Measurements from ENCODE around the gene ZNF48.

Gene ZNF48

GRCh38 chr16:30358577-30358936 is 36.7 kb upstream of the ZNF48 start:
- DNase-seq = no peak

DNA sequence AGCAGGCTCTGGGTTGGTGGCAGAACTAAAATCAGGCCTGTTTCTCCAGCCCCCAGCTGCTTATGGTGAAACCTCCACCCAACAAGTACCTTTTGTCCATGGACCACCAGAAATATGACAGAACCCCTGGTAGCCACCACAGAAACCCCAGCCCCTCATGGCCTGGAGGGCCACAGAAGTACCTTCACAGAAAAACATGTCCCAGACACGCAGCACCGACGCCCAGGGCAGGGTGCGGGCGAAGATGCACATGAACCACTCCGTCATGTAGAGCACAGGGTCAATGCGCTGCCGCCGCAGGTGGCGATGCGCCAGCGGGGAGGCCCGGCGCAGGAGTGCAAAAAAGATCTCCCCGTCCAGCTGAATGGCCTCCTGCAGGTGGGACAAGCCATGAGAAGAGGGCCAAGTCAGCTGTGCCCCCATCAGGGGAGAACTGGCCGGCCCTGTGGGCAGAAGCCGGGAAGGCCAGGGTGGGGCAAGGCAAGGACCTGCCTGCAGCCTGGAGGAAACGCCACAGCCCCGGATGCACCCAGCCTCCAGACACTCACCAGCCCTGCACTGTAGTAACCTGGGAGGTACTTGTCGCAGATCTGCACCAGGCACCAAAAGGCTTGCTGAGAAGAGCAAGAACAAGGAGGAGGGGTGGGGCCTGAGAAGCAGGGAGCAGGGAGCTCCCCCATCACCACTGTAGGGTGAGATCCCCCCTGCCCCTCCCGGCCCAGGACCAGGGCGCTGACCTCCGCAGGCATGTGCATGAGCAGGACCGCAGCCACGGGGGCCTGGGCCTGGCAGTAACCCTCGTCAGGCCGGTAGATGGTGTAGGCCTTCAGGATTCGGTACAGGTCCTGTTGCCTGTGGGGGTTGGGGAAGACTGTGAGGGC is 36.0 kb upstream of the ZNF48 start:
- no peak for DNase-seq

DNA sequence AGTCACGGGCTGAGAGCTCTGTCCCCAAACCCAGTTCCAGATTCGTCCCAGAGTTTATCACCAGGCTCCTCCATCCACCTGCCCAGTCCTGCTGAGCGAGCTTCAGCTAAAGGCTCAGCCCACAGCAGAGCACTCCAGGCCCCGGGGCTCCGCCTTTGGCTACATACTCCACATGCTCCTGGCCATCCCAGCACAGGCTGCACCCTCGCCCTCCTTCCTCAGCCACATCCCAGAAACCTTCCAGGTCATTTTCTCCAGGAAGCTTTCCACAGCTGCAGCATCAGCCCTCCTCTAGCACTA is 35.4 kb upstream of the ZNF48 start:
- no peak for DNase-seq

DNA sequence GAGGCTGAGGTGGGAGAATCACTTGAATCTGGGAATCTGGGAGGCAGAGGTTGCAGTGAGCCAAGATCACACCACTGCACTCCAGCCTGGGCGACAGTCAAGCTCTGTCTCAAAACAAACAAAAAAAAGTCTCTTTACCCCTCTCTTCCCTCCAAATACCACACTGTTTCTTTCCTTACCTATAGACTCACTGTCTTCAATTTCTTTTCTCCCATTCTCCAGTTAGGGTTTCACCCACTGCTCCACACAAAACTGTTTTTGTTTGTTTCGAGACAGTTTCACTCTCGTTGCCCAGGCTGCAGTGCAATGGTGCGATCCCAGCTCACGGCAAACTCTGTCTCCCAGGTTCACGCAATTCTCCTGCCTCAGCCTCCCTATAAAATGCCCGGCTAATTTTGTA is 34.0 kb upstream of the ZNF48 start:
- DNase-seq = no peak

- DNase-seq = no peak
Observed at GRCh38 chr16:30365200-30365599, 30.0 kb upstream of the ZNF48 start.

DNA sequence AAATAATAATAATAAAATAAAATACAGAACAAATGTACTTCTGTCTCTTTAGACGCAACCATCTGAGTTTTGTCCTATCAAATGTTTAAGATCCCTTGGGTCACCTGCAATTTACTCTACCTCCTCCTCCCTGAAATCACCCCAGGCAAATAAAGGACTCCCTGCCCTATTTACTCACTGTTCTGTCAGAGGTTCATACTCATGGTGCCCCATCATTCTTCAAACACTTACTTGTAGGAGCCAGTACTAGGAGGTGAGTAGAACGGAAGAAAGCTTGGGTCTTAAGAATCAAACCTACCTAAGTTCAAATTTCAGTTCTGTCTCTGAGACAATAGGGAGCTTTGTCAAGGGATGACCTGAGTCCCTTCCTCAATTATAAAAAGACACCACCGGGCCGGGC is 28.7 kb upstream of the ZNF48 start:
- no peak for DNase-seq

DNA sequence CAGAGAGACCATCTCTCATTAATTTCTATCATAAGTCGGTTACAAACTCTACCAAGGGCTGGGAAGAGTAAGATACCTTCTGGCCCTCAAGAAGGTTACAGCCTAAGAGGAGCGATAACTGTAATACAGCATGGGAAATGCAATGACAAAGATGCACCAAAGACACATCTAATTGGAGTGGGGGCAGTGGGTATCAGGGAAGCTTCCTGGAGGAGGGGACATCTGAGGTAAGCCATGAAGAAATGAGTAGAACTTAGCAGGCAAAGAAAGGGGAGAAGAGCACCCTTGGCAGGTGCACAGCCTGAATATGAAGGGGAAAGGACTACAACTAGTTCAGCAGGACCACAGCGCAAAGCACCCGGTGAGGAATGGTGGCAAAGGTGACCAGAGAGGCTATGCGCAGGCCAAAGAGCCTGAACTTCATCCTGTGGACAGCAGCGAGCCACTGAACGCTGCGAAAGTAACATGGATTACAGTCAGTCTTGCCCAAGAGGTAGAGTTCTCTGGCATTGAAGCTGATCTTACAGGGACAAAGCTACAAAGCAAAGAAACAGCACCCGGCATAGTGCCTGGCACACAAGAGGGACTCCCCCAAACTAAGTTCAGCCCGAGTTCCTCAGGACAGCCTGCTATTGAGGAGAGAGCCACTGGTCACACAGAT is 27.7 kb upstream of the ZNF48 start:
- DNase-seq = no peak

GRCh38 chr16:30368122-30368791 is 27.0 kb upstream of the ZNF48 start:
- DNase-seq = peak in 3 of 51 donors; percentile 12 to 26 (median 15)

DNA sequence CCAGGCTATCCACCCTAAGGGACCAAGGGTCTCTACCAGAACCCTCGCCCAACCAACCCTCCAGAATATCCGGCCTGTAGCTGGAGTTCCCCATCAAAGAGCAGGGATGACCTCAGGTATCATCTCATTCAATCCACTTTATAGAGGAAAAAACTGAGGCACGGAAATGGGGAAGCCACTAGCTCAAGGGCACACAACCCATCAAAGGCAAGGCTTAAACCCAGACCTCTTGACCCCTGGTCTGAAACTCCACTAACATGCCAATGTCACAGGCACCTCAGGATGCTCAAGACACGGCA is 26.5 kb upstream of the ZNF48 start:
- DNase-seq = no peak

DNA sequence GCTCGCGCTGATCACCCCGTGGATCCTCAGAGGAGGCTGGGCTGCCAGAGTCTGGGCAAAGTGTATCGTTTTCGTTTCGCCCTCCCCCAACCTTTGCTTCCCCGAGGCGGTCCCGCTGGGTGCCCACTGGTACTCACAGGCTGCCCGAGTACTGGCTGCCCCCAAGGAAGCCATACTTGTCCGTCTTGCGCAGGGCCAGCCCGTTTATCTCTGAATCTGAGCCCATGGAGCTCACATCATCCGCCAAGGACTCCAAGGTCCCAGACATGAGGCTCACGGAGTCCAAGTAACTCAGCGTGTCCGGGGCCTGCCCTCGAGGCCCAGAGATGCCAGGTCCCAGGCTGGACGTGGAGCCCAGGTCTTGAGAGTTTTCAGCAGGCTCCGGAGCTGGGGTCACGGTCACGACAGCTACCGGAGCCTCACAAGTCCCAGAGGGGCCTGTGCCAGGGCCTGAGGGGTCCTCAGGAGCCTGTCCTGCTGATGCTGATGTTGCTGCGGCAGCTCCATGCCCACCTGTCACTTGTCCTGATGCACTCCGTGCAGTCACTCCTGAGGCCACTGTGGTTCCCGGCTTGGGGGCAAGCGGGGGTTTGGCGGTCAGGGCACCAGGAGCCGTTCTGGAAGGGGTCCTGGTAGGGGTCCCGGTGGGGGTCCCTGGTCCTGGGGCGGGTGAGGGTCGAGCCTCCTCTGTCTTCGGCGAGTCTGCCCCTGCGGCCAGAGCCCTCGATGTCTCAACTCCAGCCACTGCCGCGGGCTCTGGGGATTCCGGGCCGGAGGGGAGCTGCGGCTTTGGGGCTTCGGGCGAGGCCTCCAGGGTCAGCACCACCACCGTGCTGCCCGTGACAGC is 25.9 kb upstream of the ZNF48 start:
- peak in 4 of 51 donors; percentile 16 to 36 (median 24) for DNase-seq

GRCh38 chr16:30369938-30370455 is 25.2 kb upstream of the ZNF48 start:
- DNase-seq = no peak

DNA sequence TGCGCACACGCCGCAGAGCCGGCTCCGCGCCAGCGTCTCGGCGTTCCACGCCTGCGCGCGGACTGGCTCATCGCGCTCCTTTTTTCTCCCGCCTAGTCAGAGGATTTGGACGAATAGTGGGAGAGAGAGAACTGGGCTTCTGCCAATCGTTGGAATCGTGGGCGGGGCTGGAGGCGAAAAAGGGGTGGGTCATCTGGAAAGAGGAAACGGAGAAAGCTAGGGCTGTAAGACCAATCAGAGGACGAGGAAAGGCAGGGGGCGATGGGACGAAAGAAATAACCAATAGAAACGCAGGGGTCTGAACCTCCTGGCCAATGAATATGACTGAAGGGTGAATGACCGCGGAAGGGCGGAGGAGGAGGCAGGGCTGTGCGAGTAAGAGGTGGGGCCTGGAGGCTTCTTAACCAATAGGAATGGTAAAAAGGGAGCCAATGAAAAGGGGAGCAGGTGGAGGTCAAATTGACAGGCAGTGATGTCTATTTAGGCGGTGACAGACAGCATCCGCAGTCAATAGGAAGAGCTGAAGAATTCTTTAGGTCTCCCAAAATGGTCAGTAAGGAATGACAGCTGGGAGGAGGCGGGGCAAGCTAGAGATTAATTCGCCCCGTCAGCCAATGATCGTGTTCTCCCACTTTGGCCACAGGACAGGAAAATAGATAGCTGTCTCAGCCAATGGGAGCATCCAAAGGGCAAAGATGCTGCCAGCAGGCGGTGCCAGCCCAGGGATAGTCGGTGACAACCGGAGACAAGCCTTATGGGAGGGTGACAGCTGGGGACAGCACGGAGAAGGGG is 24.6 kb upstream of the ZNF48 start, which contains the start of gene TBC1D10B:
Gene TBC1D10B, minus strand, starts transcription at position 39 of the 792 bp plus-strand sequence. CDS start 311 bp downstream, outside the sequence.
- DNase-seq = peak; percentile 64 to 100 (median 100)

GRCh38 chr16:30371248-30371816 is 23.9 kb upstream of the ZNF48 start:
- DNase-seq = no peak

DNA sequence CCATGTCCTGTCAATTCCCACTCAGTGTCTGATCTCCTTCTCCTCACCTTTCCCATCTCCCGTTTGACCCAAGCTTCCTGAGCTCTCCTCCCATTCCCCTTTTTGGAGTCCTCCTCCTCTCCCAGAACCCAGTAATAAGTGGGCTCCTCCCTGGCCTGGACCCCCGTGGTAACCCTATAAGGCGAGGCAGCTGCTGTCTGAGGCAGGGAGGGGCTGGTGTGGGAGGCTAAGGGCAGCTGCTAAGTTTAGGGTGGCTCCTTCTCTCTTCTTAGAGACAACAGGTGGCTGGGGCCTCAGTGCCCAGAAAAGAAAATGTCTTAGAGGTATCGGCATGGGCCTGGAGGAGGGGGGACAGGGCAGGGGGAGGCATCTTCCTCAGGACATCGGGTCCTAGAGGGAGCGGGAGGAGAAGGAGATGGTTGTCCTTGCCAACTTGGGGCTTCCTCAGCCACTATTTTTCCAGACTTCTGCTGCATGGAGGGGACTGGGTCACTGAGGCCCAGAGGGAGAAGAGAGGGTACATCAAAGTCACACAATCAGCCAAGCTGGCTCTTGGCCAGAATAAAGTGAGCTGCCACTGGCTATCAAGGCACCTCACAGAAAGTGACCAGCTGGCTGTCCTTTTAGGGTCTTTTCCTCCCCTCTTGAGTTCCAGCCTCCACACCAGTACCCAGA is 23.0 kb upstream of the ZNF48 start:
- no peak for DNase-seq

- no peak for DNase-seq
Observed at GRCh38 chr16:30372725-30373124, 22.5 kb upstream of the ZNF48 start.

DNA sequence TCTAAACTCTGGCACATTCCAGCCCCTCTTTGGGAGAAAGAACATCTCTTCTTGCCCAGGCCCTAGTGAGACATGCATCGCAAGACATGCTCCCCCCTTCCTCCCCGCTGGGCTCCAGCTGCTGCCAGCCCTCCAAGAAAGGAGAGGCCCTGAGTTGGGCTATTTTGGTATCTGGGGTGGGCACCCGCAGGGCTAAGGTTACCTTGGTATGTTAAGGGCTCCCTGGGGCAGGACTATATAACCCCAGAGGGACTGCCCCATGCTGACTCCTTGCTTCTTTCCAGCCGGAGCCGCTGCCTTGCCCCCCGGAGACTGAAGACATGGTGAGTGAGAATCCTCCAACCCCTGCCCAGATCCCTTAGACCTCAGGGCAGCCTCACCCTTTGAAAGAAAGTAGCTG is 20.7 kb upstream of the ZNF48 start, which contains the start of gene MYL11:
Gene MYL11, plus strand, starts transcription at position 265 of the 400 bp plus-strand sequence. Its CDS starts 56 bp downstream, at position 321.
- DNase-seq = no peak

DNA sequence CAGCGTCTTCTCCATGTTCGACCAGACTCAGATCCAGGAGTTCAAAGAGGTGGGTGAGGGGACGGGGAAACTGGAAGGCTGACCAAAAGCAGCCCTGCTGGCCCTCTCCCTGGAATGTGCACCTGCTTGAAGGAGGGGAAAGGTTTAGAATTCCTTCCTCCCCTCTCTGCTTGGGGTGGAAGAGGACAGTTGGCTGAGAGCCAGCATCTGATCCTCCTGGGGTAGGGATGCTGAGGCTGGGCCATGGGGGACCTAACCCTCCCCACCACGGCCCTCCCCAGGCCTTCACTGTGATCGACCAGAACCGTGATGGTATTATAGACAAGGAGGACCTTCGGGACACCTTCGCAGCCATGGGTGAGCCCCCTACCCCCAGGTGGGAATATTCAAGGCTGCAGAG is 19.4 kb upstream of the ZNF48 start:
- no peak for DNase-seq

DNA sequence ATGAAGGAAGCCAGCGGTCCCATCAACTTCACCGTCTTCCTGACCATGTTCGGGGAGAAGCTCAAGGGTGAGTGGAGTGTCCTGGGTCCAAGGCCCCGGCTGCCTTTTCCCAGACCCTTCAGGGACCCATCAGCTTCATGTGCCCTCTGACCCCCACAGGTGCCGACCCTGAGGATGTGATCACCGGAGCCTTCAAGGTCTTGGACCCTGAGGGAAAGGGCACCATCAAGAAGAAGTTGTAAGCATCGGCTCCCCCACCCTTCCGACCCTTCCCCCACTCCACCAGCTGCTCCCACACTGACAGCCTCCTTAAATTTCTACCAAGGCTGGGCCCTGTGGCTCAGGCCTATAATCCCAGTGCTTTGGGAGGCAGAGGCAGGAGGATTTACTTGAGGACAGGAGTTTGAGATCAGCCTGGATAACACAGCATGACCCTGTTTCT is 18.7 kb upstream of the ZNF48 start:
- DNase-seq = no peak

GRCh38 chr16:30377050-30377811 is 18.0 kb upstream of the ZNF48 start:
- DNase-seq = peak in 5 of 51 donors; percentile 56 to 75 (median 69)

All from hypothalamus (tissue), 51 donors.